GM12891 (cell line): Measurements from ENCODE around the gene ZNF516.

Experiments
- PAX5 ChIP-seq: IDR thresholded peaks from 2 replicates; pipeline ENCODE4 v1.6.1; 2011; ENCODE audit warnings: low read length, moderate library complexity, mild to moderate bottlenecking; ENCODE audit not compliant: insufficient read depth, severe bottlenecking
- POLR2A ChIP-seq: IDR thresholded peaks from 2 replicates; pipeline ENCODE4 v1.6.1; 2011; ENCODE audit warnings: low read depth, low read length, control low read depth
- POLR2AphosphoS5 ChIP-seq: IDR thresholded peaks from 2 replicates; pipeline ENCODE4 v1.6.1; 2011; ENCODE audit warnings: low read depth, low read length, control low read depth
- POU2F2 ChIP-seq: IDR thresholded peaks from 2 replicates; pipeline ENCODE4 v1.6.1; 2011; ENCODE audit warnings: low read depth, mild to moderate bottlenecking, control low read depth, low read length, moderate library complexity
- SPI1 ChIP-seq: IDR thresholded peaks from 2 replicates; pipeline ENCODE4 v1.6.1; 2011; ENCODE audit warnings: low read depth, low read length, control low read depth
- TAF1 ChIP-seq: IDR thresholded peaks from 2 replicates; pipeline ENCODE4 v1.6.1; 2011; ENCODE audit warnings: low read depth, low read length, control low read depth

GRCh38 chr18:76382275-76382674 lies 112.8 kb downstream of the ZNF516 start:
- TF ChIP-seq PAX5: no peak
- TF ChIP-seq POLR2A: no peak
- TF ChIP-seq POLR2AphosphoS5: no peak
- no peak for TF ChIP-seq TAF1
- no peak for TF ChIP-seq SPI1
- TF ChIP-seq POU2F2: no peak
